Activated CD8-positive, alpha-beta T cell treated with anti-CD3 and anti-CD28 coated beads for 36 hours (primary cell): Measurements from ENCODE around the gene QRICH1. TPM values are rescaled to one million over a fixed set of nuclear protein-coding genes. Genes with fewer than 3 reads are reported as not detected.

Experiments
- ATAC-seq: fragments of 200-7000 bp; cut with Tn5 transposase; one replicate; pipeline ENCODE4 v1.10.0; 2021; ENCODE audit warnings: mild to moderate bottlenecking, moderate library complexity
- CTCF ChIA-PET: fragments of 350-600 bp; sonication (Branson Sonifier 250); formaldehyde crosslinking; loops from one replicate; lab custom pipeline; 2021; ENCODE audit warnings: antibody characterized with exemption; lab: Charles Lee
- POLR2A ChIA-PET: fragments of 350-600 bp; sonication (Branson Sonifier 250); formaldehyde crosslinking; loops from one replicate; lab custom pipeline; 2021; ENCODE audit warnings: antibody characterized with exemption; lab: Charles Lee
- DNase-seq: peaks from one replicate; pipeline ENCODE4 v3.0.0-alpha.2; 2020
- H3K27ac Mint-ChIP-seq: one replicate; pipeline ENCODE4 v1.8.0; 2021; ENCODE audit warnings: mild to moderate bottlenecking, mixed read lengths
- H3K27me3 Mint-ChIP-seq: one replicate; pipeline ENCODE4 v1.8.0; 2021; ENCODE audit warnings: mixed read lengths
- H3K36me3 Mint-ChIP-seq: one replicate; pipeline ENCODE4 v1.8.0; 2021; ENCODE audit warnings: low read depth, mixed read lengths
- H3K4me1 Mint-ChIP-seq: one replicate; pipeline ENCODE4 v1.8.0; 2021; ENCODE audit warnings: low read depth, mixed read lengths
- H3K4me3 Mint-ChIP-seq: one replicate; pipeline ENCODE4 v1.8.0; 2021; ENCODE audit warnings: mild to moderate bottlenecking, moderate library complexity, mixed read lengths
- H3K9me3 Mint-ChIP-seq: one replicate; pipeline ENCODE4 v1.8.0; 2021; ENCODE audit warnings: mixed read lengths
- CTCF ChIP-seq: fragments of 200-600 bp; IDR thresholded peaks from one replicate; pipeline ENCODE4 v1.8.0; 2022; ENCODE audit warnings: antibody characterized with exemption, mild to moderate bottlenecking
- intact Hi-C: fragments of 100-400 bp; cut with micrococcal nuclease; formaldehyde crosslinking; loops from one replicate; pipeline ENCODE4 v1.10.0; 2022
- total RNA-seq, 2 experiments: library from RNA; stranded (reverse); gene quantifications; one replicate each; pipeline ENCODE4 v1.2.3, GENCODE V29; 2021

Gene QRICH1
- total RNA-seq, 2 experiments from 2014 or later: 107 to 112 TPM

GRCh38 chr3:49018707-49019006 lies 75.2 kb downstream of the QRICH1 start:
- intact Hi-C loops: no loop called here

GRCh38 chr3:49017971-49018706 lies 75.7 kb downstream of the QRICH1 start, which contains the start of gene DALRD3:
Gene DALRD3 (minus strand): TSS chr3:49018580. CDS start chr3:49018564, 16 bp downstream.
- Mint-ChIP-seq H3K9me3 (no peaks in the 10 kb centered on the region), H3K27me3 (no peaks in the 10 kb centered on the region), H3K27ac (peak within 1 kb of the TSS; percentile 94), H3K4me3 (peak within 1 kb of the TSS; percentile 87), H3K4me1 (peaks cover 18% of the 10 kb centered on the region), H3K36me3 (peaks cover 24% of the 10 kb centered on the region)
- CTCF ChIA-PET: interaction anchor here (2.3 to 8.6 kb wide), 3 partner anchors 10 to 31 kb away, joined by 18 to 78 read pairs (median 45); partner anchors contain the start of genes P4HTM and WDR6
- peak; percentile 4 for ATAC-seq
- DNase-seq: peak; percentile 71
- POLR2A ChIA-PET: interaction anchor here (0.6 to 12.0 kb wide), 8 partner anchors 6 to 62 kb away, joined by 3 to 200 read pairs (median 14); partner anchors contain the start of genes IMPDH2, NDUFAF3, P4HTM and WDR6
- intact Hi-C loops: no loop called here
- TF ChIP-seq CTCF: no peak

More at GRCh38 chr3:49018707-49019006, 75.2 kb downstream of the QRICH1 start:
- TF ChIP-seq CTCF: no peak
- ChIA-PET CTCF (interaction anchor here (4.5 to 8.6 kb wide), 2 partner anchors 11 to 31 kb away, joined by 45 to 78 read pairs; partner anchors contain the start of genes P4HTM and WDR6), POLR2A (interaction anchor here (5.5 to 12.0 kb wide), 2 partner anchors 12 to 28 kb away, joined by 72 to 200 read pairs; partner anchors contain the start of genes P4HTM and WDR6)
- ATAC-seq (no peak), DNase-seq (no peak)
- H3K27ac Mint-ChIP-seq: peak overlapping the region; percentile 89
- H3K36me3 Mint-ChIP-seq: peaks cover 29% of the 10 kb centered on the region
- no peaks in the 10 kb centered on the region for H3K27me3 Mint-ChIP-seq
- peaks cover 21% of the 10 kb centered on the region for H3K4me1 Mint-ChIP-seq
- H3K4me3 Mint-ChIP-seq: peak overlapping the region; percentile 87
- no peaks in the 10 kb centered on the region for H3K9me3 Mint-ChIP-seq

- Mint-ChIP-seq H3K4me3 (peak overlapping the region; percentile 87), H3K36me3 (peaks cover 17% of the 10 kb centered on the region), H3K27me3 (no peaks in the 10 kb centered on the region), H3K4me1 (peaks cover 14% of the 10 kb centered on the region), H3K9me3 (no peaks in the 10 kb centered on the region), H3K27ac (peak overlapping the region; percentile 2)
- ChIA-PET POLR2A (interaction anchor here (0.6 to 12.0 kb wide), 10 partner anchors 6 to 75 kb away, joined by 3 to 200 read pairs (median 6); partner anchors contain the start of genes IMPDH2, NDUFAF3, P4HTM and WDR6), CTCF (interaction anchor here (0.8 to 8.6 kb wide), 4 partner anchors 9 to 30 kb away, joined by 3 to 78 read pairs (median 10); partner anchors contain the start of genes P4HTM and WDR6)
- TF ChIP-seq CTCF: no peak
- DNase-seq (no peak), ATAC-seq (no peak)
- intact Hi-C loops: no loop called here
These were observed 76.5 kb downstream of the QRICH1 start for GRCh38 chr3:49017229-49017970.

- peak overlapping the region; percentile 87 for H3K4me3 Mint-ChIP-seq
- CTCF ChIA-PET: interaction anchor here (0.8 to 8.6 kb wide), 5 partner anchors 9 to 78 kb away, joined by 3 to 78 read pairs (median 3); partner anchors contain the start of genes P4HTM and WDR6
- intact Hi-C loops: no loop called here
- H3K27me3 Mint-ChIP-seq: no peaks in the 10 kb centered on the region
- no peaks in the 10 kb centered on the region for H3K9me3 Mint-ChIP-seq
- no peak overlapping the region for H3K27ac Mint-ChIP-seq
- no peak for TF ChIP-seq CTCF
- ATAC-seq (no peak), DNase-seq (no peak)
- POLR2A ChIA-PET: interaction anchor here (0.5 to 12.0 kb wide), 11 partner anchors 7 to 81 kb away, joined by 3 to 200 read pairs (median 6); partner anchors contain the start of genes IMPDH2, NDUFAF3, P4HTM and WDR6
- peaks cover 16% of the 10 kb centered on the region for H3K4me1 Mint-ChIP-seq
- peaks cover 23% of the 10 kb centered on the region for H3K36me3 Mint-ChIP-seq
These were observed 77.2 kb downstream of the QRICH1 start for GRCh38 chr3:49016414-49017228.
